ENCODE results near the gene RAB35.

DNA sequence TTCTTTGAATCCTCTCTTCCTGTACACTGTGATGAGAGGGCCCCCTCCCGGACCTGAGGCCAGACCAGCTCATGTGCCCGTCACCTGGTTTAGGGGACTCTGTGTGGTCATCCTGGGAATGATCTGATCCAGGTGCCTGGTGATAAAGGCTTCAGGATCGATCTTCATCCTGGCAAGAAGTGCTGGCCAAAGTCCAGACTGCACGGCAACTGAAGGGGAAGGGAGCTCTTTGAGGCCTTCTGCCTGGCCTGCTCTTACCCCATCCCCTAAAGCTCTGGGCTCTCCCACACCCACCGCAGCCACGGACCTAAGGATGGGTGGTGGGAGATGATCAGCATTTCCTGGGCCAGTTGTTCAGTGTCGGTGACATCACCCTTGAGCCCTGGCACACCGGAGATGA is 46.2 kb upstream of the RAB35 start:
- TF ChIP-seq ZNF324 (tag by site-specific recombination; IDR thresholded peaks at IDR 0.05) (no peak), CTCF (tag by site-specific recombination; IDR thresholded peaks at IDR 0.05) (no peak), KLF16 (tag by site-specific recombination; IDR thresholded peaks at IDR 0.05) (no peak), REST (tag by site-specific recombination; IDR thresholded peaks at IDR 0.05) (no peak), TRIM28 (IDR thresholded peaks at IDR 0.05; ENCODE audit: borderline replicate concordance, low read length) (no peak), ZBTB6 (tag by site-specific recombination; IDR thresholded peaks at IDR 0.05) (no peak), ZNF501 (tag by site-specific recombination; IDR thresholded peaks at IDR 0.05) (no peak), ZFP3 (tag by site-specific recombination; IDR thresholded peaks at IDR 0.05; ENCODE audit: low read depth) (no peak), ZNF335 (tag by site-specific recombination; conservative IDR thresholded peaks at IDR 0.05) (no peak), ZNF114 (tag by site-specific recombination; IDR thresholded peaks at IDR 0.05) (no peak), PRDM1 (tag by site-specific recombination; IDR thresholded peaks at IDR 0.05) (no peak), ZNF549 (tag by site-specific recombination; IDR thresholded peaks at IDR 0.05) (no peak)

Measured in HEK293 (cell line).